T-helper 17 cell (primary cell): ENCODE results near the gene PLCB1. TPM values are rescaled to one million over a fixed set of nuclear protein-coding genes. Genes with fewer than 3 reads are reported as not detected.
"Not testable (repeated sequence)": the region's sequence is repeated elsewhere in the genome, so short reads cannot be mapped to it uniquely, and the experiment has no call there.

ENCODE experiments used
- ATAC-seq: fragments of 150-1000 bp; cut with Tn5 transposase; 2 replicates; pipeline ENCODE4 v1.10.0; 2021; ENCODE audit warnings: mild to moderate bottlenecking, moderate library complexity
- DNase-seq, 3 donors: peaks; one replicate each; pipeline versions ENCODE4 v3.0.0 to v3.0.0-alpha.2; 2020 to 2021
- H3K9me3 ChIP-seq: one replicate; pipeline ENCODE4 v1.7.0; 2013; ENCODE audit warnings: low read length, mild to moderate bottlenecking; ENCODE audit not compliant: control insufficient read depth, poor library complexity, severe bottlenecking
- H3K27ac Mint-ChIP-seq: one replicate; pipeline ENCODE4 v1.8.0; 2022; ENCODE audit warnings: mild to moderate bottlenecking, moderate library complexity, mixed read lengths
- H3K27me3 Mint-ChIP-seq: one replicate; pipeline ENCODE4 v1.8.0; 2022; ENCODE audit warnings: mixed read lengths
- H3K36me3 Mint-ChIP-seq: one replicate; pipeline ENCODE4 v1.8.0; 2022; ENCODE audit warnings: low read depth, mixed read lengths
- H3K4me1 Mint-ChIP-seq: one replicate; pipeline ENCODE4 v1.8.0; 2022; ENCODE audit warnings: mild to moderate bottlenecking, mixed read lengths
- H3K4me3 Mint-ChIP-seq: one replicate; pipeline ENCODE4 v1.8.0; 2022; ENCODE audit warnings: mild to moderate bottlenecking, moderate library complexity, mixed read lengths
- total RNA-seq, 4 donors: library from RNA in 2 of 4; stranded (reverse) in 2 of 4; gene quantifications; one replicate each; pipeline ENCODE4 v1.2.3 and lab custom pipeline; 2022 to 2026

The PLCB1 gene
- total RNA-seq, 2 donors from 2014 or later, result 19.1 to 23.1 TPM

DNA sequence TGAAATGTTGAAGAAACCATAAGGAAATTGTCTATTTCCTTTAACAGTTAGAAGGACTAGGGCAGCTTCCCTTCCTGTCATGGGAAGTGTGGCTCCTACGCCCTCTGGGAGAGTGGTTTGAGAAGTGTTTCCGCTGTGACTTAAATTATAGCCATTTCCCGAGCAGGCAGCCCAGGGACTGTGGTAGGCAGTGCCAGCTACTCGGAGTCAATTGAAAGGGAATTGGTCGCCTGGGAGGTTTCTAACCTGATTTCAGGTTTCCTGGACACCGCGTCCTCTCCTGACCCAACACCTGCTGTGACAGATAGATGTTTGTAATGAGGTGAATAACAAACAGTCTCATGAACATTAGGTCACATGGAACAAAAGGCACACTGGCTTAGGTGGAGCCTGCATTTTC lies 680.8 kb downstream of the PLCB1 start:
- H3K9me3 ChIP-seq, result no peaks in the 10 kb centered on the region
- Mint-ChIP-seq H3K4me3 (no peak overlapping the region), H3K36me3 (peaks cover 7% of the 10 kb centered on the region), H3K27me3 (no peaks in the 10 kb centered on the region), H3K4me1 (no peaks in the 10 kb centered on the region), H3K27ac (no peak overlapping the region)
- DNase-seq, result no peak
- ATAC-seq, result no peak

DNA sequence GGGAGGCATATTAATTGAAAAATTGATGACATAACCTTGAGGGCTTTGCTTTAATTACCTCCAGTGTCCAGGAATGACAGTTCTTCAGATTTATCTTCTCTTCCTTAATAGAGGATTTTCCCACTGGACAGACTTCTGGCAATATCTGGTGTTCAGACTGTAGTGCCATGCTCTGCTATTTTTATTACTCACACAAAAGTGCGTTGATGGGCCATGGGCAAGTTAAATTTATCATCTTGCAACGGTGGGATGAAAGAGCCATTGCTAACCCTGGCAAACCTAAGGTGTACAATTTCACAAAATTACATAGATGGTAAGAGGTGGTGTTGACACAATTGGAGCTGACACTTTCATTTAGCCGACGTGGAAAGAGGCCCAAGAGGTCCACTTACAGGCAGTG lies 683.1 kb downstream of the PLCB1 start:
- H3K27me3 Mint-ChIP-seq, result no peaks in the 10 kb centered on the region
- no peak for DNase-seq
- H3K4me3 Mint-ChIP-seq, result no peak overlapping the region
- no peaks in the 10 kb centered on the region for H3K4me1 Mint-ChIP-seq
- no peak overlapping the region for H3K27ac Mint-ChIP-seq
- H3K9me3 ChIP-seq, result no peaks in the 10 kb centered on the region
- ATAC-seq, result no peak
- H3K36me3 Mint-ChIP-seq, result peaks cover 7% of the 10 kb centered on the region

GRCh38 chr20:8829256-8829655 lies 697.2 kb downstream of the PLCB1 start:
- Mint-ChIP-seq H3K4me3 (no peak overlapping the region), H3K36me3 (no peaks in the 10 kb centered on the region), H3K4me1 (no peaks in the 10 kb centered on the region), H3K27me3 (no peaks in the 10 kb centered on the region), H3K27ac (no peak overlapping the region)
- DNase-seq (no peak), ATAC-seq (no peak)
- no peaks in the 10 kb centered on the region for H3K9me3 ChIP-seq

DNA sequence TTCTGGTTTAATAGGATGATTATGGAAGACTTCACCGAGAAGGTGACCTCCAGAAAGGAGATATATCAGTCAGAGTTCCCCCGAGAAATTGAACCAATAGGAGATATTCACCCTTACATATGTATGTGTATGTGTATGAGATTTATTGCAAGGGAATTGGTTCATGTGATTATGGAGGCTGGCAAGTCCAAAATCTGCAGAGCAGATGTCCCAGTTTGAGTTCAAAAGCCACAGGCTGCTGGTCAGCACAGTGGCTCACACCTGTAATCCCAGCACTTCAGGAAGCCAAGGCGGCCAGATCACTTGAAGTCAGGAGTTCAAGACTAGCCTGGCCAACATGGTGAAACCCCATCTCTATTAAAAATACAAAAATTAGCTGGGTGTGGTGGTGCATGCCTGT lies 702.2 kb downstream of the PLCB1 start:
- H3K27ac Mint-ChIP-seq, H3K9me3 ChIP-seq, H3K4me3 Mint-ChIP-seq, H3K36me3 Mint-ChIP-seq, H3K27me3 Mint-ChIP-seq, H3K4me1 Mint-ChIP-seq, ATAC-seq, DNase-seq: not testable (repeated sequence)

GRCh38 chr20:8834851-8835250 lies 702.8 kb downstream of the PLCB1 start:
- no peak overlapping the region for H3K4me3 Mint-ChIP-seq
- H3K36me3 Mint-ChIP-seq, result no peaks in the 10 kb centered on the region
- DNase-seq (no peak), ATAC-seq (no peak)
- no peaks in the 10 kb centered on the region for H3K27me3 Mint-ChIP-seq
- H3K4me1 Mint-ChIP-seq, result no peaks in the 10 kb centered on the region
- no peak overlapping the region for H3K27ac Mint-ChIP-seq
- H3K9me3 ChIP-seq, result no peaks in the 10 kb centered on the region

- no peaks in the 10 kb centered on the region for H3K27me3 Mint-ChIP-seq
- ATAC-seq (no peak), DNase-seq (no peak)
- H3K27ac Mint-ChIP-seq, result no peak overlapping the region
- H3K36me3 Mint-ChIP-seq, result no peaks in the 10 kb centered on the region
- no peak overlapping the region for H3K4me3 Mint-ChIP-seq
- no peaks in the 10 kb centered on the region for H3K9me3 ChIP-seq
- H3K4me1 Mint-ChIP-seq, result no peaks in the 10 kb centered on the region
Measured at GRCh38 chr20:8837396-8837795, 705.3 kb downstream of the PLCB1 start.

DNA sequence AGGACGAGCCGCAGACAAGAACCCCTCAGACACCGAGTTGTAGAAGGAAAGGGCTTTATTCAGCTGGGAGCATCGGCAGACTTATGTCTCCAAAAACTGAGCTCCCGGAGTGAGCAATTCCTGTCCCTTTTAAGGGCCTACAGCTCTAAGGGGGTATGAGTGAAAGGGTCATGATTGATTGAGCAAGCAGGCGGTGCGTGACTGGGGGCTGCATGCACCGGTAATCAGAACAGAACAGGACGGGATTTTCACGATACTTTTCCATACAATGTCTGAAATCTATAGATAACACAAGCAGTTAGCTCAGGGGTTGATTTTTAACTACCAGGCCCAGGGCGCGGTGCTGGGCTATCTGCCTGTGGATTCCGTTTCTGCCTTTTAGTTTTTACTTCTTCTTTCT lies 710.5 kb downstream of the PLCB1 start:
- Mint-ChIP-seq H3K27me3 (no peaks in the 10 kb centered on the region), H3K4me3 (no peak overlapping the region), H3K27ac (no peak overlapping the region), H3K36me3 (peaks cover 2% of the 10 kb centered on the region), H3K4me1 (no peaks in the 10 kb centered on the region)
- ATAC-seq (no peak), DNase-seq (no peak)
- no peaks in the 10 kb centered on the region for H3K9me3 ChIP-seq

- Mint-ChIP-seq H3K36me3 (peaks cover 2% of the 10 kb centered on the region), H3K27me3 (no peaks in the 10 kb centered on the region), H3K4me3 (no peak overlapping the region), H3K4me1 (no peaks in the 10 kb centered on the region), H3K27ac (no peak overlapping the region)
- ATAC-seq (no peak), DNase-seq (no peak)
- no peaks in the 10 kb centered on the region for H3K9me3 ChIP-seq
Measured at GRCh38 chr20:8844179-8844578, 712.1 kb downstream of the PLCB1 start.

DNA sequence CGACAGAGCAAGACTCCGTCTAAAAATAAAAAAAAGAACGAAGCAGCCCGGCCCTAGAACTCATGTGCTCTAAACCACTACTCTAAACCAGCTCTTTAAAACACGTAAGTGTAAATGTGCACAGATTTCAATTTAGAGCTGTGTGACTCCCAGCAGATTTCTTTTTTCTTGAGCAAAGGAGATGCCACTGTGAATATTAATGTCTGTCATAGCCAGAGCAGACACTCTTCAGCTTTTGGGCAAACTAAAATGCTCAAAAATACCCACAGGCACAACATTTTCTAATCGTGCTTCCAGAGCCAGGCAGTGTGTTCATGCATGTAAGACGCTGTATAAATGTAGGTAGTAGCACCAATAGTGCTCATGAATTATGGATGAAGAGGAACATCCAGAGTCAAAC lies 717.9 kb downstream of the PLCB1 start:
- ATAC-seq, result no peak
- DNase-seq, result no peak
- no peak overlapping the region for H3K27ac Mint-ChIP-seq
- no peaks in the 10 kb centered on the region for H3K9me3 ChIP-seq
- H3K4me1 Mint-ChIP-seq, result no peaks in the 10 kb centered on the region
- H3K27me3 Mint-ChIP-seq, result no peaks in the 10 kb centered on the region
- H3K4me3 Mint-ChIP-seq, result no peak overlapping the region
- peaks cover 2% of the 10 kb centered on the region for H3K36me3 Mint-ChIP-seq

DNA sequence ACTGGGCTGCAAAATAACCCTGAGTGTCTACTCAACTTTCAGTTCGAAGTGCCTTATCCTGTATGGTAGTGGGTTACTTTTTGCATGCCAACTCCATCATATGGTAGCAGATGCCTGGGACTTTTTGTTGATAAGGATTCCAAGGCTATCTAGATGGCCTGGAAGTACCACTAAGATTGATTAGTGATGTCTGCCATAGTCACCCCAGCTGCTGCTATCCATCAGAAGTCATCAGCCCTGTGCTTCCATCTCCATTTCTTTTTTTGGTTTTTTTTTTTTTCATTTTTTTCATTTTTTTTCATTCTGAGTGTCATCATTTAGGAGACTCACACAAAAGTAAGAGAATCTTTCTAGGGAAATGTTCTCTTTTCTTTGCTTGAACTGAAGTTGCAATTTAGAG lies 719.4 kb downstream of the PLCB1 start:
- no peak for ATAC-seq

DNA sequence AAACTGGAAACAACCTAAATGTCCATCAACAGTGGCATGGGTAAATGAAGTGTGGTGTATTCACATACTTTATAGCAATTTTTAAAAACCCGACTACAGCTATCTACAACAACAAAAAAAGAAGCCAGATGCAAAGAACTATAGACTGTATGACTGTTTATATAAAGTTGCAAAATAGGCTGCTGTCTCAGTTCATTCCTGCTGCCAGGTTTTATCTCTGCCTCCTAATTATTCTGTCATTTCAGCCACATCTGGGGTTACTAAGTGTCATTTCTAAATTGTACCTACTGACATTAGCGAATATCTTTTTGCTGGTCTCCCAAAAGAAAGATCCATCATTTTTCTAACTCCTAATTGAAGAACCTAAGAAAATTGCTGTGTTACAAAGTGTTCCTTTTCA lies 719.9 kb downstream of the PLCB1 start:
- not testable (repeated sequence) for H3K27me3 Mint-ChIP-seq, H3K36me3 Mint-ChIP-seq, H3K4me3 Mint-ChIP-seq, H3K9me3 ChIP-seq, H3K27ac Mint-ChIP-seq, ATAC-seq, DNase-seq, H3K4me1 Mint-ChIP-seq

More for the DNA sequence above, 719.4 kb downstream of the PLCB1 start:
- H3K36me3 Mint-ChIP-seq, result peaks cover 2% of the 10 kb centered on the region
- no peaks in the 10 kb centered on the region for H3K9me3 ChIP-seq
- no peak overlapping the region for H3K27ac Mint-ChIP-seq
- no peaks in the 10 kb centered on the region for H3K4me1 Mint-ChIP-seq
- H3K4me3 Mint-ChIP-seq, result no peak overlapping the region
- no peak for DNase-seq
- H3K27me3 Mint-ChIP-seq, result no peaks in the 10 kb centered on the region

DNA sequence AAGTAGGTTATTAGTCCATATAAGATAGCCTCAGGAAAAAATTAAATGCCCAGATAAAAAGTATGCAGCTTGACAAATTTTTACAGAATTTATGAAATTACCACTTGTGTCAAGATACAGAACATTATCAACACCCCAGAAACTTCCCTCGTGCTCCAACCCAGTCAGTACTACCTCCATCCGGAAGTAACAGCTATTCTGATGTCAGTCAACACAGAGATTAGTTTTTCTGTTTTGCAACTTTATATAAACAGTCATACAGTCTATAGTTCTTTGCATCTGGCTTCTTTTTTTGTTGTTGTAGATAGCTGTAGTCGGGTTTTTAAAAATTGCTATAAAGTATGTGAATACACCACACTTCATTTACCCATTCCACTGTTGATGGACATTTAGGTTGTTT lies 721.1 kb downstream of the PLCB1 start:
- H3K27ac Mint-ChIP-seq, H3K36me3 Mint-ChIP-seq, H3K27me3 Mint-ChIP-seq, ATAC-seq, H3K4me1 Mint-ChIP-seq, DNase-seq, H3K9me3 ChIP-seq, H3K4me3 Mint-ChIP-seq: not testable (repeated sequence)

DNA sequence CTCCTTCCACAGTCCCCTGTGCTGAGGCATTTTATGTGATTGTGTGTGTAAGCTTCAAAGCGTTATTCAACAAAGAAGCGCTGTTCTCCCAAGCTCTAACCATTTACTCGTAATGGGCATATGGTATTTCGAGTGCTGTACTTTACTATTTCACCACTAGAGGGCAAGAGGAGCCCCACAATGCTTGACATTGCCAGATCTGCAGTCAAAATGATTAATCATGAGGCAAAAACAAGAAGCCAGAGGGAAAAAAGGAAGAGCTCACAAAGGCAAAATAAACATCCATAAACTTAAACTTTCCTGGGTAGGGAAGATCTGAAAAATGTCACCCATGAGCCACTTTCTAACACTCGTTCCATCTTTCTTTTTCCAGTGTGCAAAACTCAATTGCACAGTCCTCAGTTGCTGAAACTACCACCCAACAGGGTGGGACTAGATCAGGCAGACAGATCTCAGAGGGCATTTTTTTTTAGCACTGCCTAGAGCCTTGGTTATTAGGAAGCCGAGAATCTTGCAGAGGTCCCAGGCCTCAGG lies 721.8 kb downstream of the PLCB1 start:
- no peak overlapping the region for H3K4me3 Mint-ChIP-seq
- no peaks in the 10 kb centered on the region for H3K4me1 Mint-ChIP-seq
- no peak overlapping the region for H3K27ac Mint-ChIP-seq
- H3K9me3 ChIP-seq, result no peaks in the 10 kb centered on the region
- DNase-seq, result no peak
- no peaks in the 10 kb centered on the region for H3K27me3 Mint-ChIP-seq
- ATAC-seq, result peak; percentile 45
- H3K36me3 Mint-ChIP-seq, result no peaks in the 10 kb centered on the region

GRCh38 chr20:8854571-8854970 lies 722.5 kb downstream of the PLCB1 start:
- ATAC-seq (no peak), DNase-seq (no peak)
- H3K27ac Mint-ChIP-seq, result peak overlapping the region; percentile 4
- no peak overlapping the region for H3K4me3 Mint-ChIP-seq
- no peaks in the 10 kb centered on the region for H3K9me3 ChIP-seq
- H3K36me3 Mint-ChIP-seq, result no peaks in the 10 kb centered on the region
- H3K27me3 Mint-ChIP-seq, result no peaks in the 10 kb centered on the region
- no peaks in the 10 kb centered on the region for H3K4me1 Mint-ChIP-seq
